IMR-90 (cell line): ENCODE data around the gene GNAI1. TPM values are rescaled to one million over a fixed set of nuclear protein-coding genes. Genes with fewer than 3 reads are reported as not detected.
A peak's percentile ranks its signal among the peaks of the same experiment; 100 is the strongest.

Source experiments
- ATAC-seq: fragments of 200-7000 bp; cut with Tn5 transposase; 2 replicates; pipeline ENCODE4 v1.9.1; 2020; ENCODE audit warnings: low read depth, mild to moderate bottlenecking, moderate library complexity
- BruUV-seq: library from RNA; stranded (reverse); fragments of 400-500 nt; replicated peaks from 2 replicates; lab custom pipeline; 2021; lab: Mats Ljungman, UMichigan
- CTCF ChIA-PET: fragments of 300-600 bp; formaldehyde crosslinking; extraction: SDS; loops from one replicate; lab custom pipeline; 2021; ENCODE audit warnings: antibody characterized with exemption; lab: Yijun Ruan, JAX
- POLR2A ChIA-PET: fragments of 300-600 bp; sonication (Branson Sonifier 250); formaldehyde crosslinking; loops from one replicate; lab custom pipeline; 2022; ENCODE audit warnings: antibody characterized with exemption; ENCODE audit not compliant: unreplicated experiment; lab: Charles Lee
- DNase-seq: peaks from one replicate; pipeline ENCODE4 v3.0.0; 2013
- H2AFZ ChIP-seq: replicated peaks from 2 replicates; pipeline ENCODE3; 2013; ENCODE audit warnings: low read length, mild to moderate bottlenecking; ENCODE audit not compliant: poor library complexity
- H2AK5ac ChIP-seq: 2 replicates; pipeline ENCODE4 v1.6.1; 2013; ENCODE audit warnings: low read depth, low read length, inconsistent platforms
- H2AK9ac ChIP-seq: replicated peaks from 2 replicates; pipeline ENCODE3; 2013; ENCODE audit warnings: mild to moderate bottlenecking, low read depth, low read length, moderate library complexity; ENCODE audit not compliant: poor library complexity
- H2BK120ac ChIP-seq: 2 replicates; pipeline ENCODE4 v1.6.1; 2013; ENCODE audit warnings: low read depth, low read length, inconsistent platforms
- H2BK15ac ChIP-seq: 3 replicates; pipeline ENCODE4 v1.6.1; 2013; ENCODE audit warnings: low read depth, low read length, inconsistent platforms
- H2BK20ac ChIP-seq: 2 replicates; pipeline ENCODE4 v1.6.1; 2013; ENCODE audit warnings: low read depth, mild to moderate bottlenecking, inconsistent platforms, low read length, moderate library complexity
- H2BK5ac ChIP-seq: 2 replicates; pipeline ENCODE4 v1.6.1; 2013; ENCODE audit warnings: mild to moderate bottlenecking, low read depth, low read length, inconsistent platforms; ENCODE audit not compliant: poor library complexity, severe bottlenecking
- H3K14ac ChIP-seq: replicated peaks from 2 replicates; pipeline ENCODE4 v1.6.1; 2013; ENCODE audit warnings: low read depth, low read length, inconsistent platforms
- H3K18ac ChIP-seq: 2 replicates; pipeline ENCODE4 v1.6.1; 2013; ENCODE audit warnings: low read depth, low read length, control low read depth
- H3K23ac ChIP-seq: 2 replicates; pipeline ENCODE4 v1.6.1; 2013; ENCODE audit warnings: low read depth, low read length, inconsistent platforms
- H3K27ac ChIP-seq: 2 replicates; pipeline ENCODE4 v1.5.1; 2013; ENCODE audit warnings: mild to moderate bottlenecking, control low read depth, low read length; ENCODE audit not compliant: insufficient read depth
- H3K27me3 ChIP-seq: 2 replicates; pipeline ENCODE4 v1.6.1; 2013; ENCODE audit warnings: low read length; ENCODE audit not compliant: control insufficient read depth, insufficient read depth
- H3K36me3 ChIP-seq: 2 replicates; pipeline ENCODE4 v1.6.1; 2013; ENCODE audit warnings: low read length, mixed read lengths; ENCODE audit not compliant: control insufficient read depth, insufficient read depth
- H3K4ac ChIP-seq: 2 replicates; pipeline ENCODE4 v1.6.1; 2013; ENCODE audit warnings: low read depth, low read length, inconsistent platforms
- H3K4me1 ChIP-seq: 2 replicates; pipeline ENCODE4 v1.6.1; 2013; ENCODE audit warnings: low read length, mixed read lengths; ENCODE audit not compliant: control insufficient read depth, insufficient read depth
- H3K4me2 ChIP-seq: 2 replicates; pipeline ENCODE4 v1.6.1; 2013; ENCODE audit warnings: low read depth, mild to moderate bottlenecking, control low read depth, low read length, moderate library complexity
- H3K4me3 ChIP-seq: 2 replicates; pipeline ENCODE4 v1.5.1; 2013; ENCODE audit warnings: low read depth, mild to moderate bottlenecking, control low read depth, low read length, moderate library complexity; ENCODE audit not compliant: insufficient read depth
- H3K56ac ChIP-seq: 2 replicates; pipeline ENCODE4 v1.6.1; 2013; ENCODE audit warnings: low read length, inconsistent platforms; ENCODE audit not compliant: insufficient read depth; ENCODE audit errors: extremely low read depth
- H3K79me1 ChIP-seq, 2 experiments: 2 replicates each; pipeline ENCODE4 v1.6.1; 2013; ENCODE audit warnings: low read length in 2 of 2, inconsistent platforms in 1 of 2, low read depth in 1 of 2
- H3K9ac ChIP-seq: 2 replicates; pipeline ENCODE4 v1.6.1; 2013; ENCODE audit warnings: low read depth, low read length, control low read depth
- H3K9me1 ChIP-seq: 2 replicates; pipeline ENCODE4 v1.6.1; 2013; ENCODE audit warnings: low read length, inconsistent platforms; ENCODE audit not compliant: insufficient read depth
- H3K9me3 ChIP-seq: 2 replicates; pipeline ENCODE4 v1.6.1; 2013; ENCODE audit warnings: low read length; ENCODE audit not compliant: control insufficient read depth, insufficient read depth
- H4K20me1 ChIP-seq: 2 replicates; pipeline ENCODE4 v1.6.1; 2013; ENCODE audit warnings: low read length, inconsistent platforms; ENCODE audit not compliant: insufficient read depth
- H4K5ac ChIP-seq: 2 replicates; pipeline ENCODE4 v1.6.1; 2013; ENCODE audit warnings: mild to moderate bottlenecking, low read depth, low read length, control low read depth
- H4K8ac ChIP-seq, 2 experiments: 2 replicates each; pipeline ENCODE4 v1.6.1; 2013; ENCODE audit warnings: low read depth in 2 of 2, low read length in 2 of 2, control low read depth in 1 of 2, inconsistent platforms in 1 of 2
- H4K91ac ChIP-seq: 2 replicates; pipeline ENCODE4 v1.6.1; 2013; ENCODE audit warnings: low read depth, low read length, inconsistent platforms; ENCODE audit not compliant: insufficient read depth
- BHLHE40 ChIP-seq: fragments of 150-350 bp; IDR thresholded peaks from 2 replicates; pipeline ENCODE4 v1.6.1; 2016; ENCODE audit warnings: mild to moderate bottlenecking, low read depth, low read length
- CEBPB ChIP-seq: IDR thresholded peaks from 2 replicates; pipeline ENCODE4 v1.6.1; 2012; ENCODE audit warnings: low read depth, low read length, improper control_type of control experiment
- ELK1 ChIP-seq: fragments of 150-350 bp; IDR thresholded peaks from 2 replicates; pipeline ENCODE4 v1.6.1; 2016; ENCODE audit warnings: low read depth, mild to moderate bottlenecking, low read length, moderate library complexity, borderline replicate concordance
- MAFK ChIP-seq: IDR thresholded peaks from 2 replicates; pipeline ENCODE4 v1.6.1; 2012; ENCODE audit warnings: low read depth, low read length, improper control_type of control experiment
- MAZ ChIP-seq: IDR thresholded peaks from 2 replicates; pipeline ENCODE4 v1.6.1; 2012; ENCODE audit warnings: low read depth, mild to moderate bottlenecking, low read length, improper control_type of control experiment, moderate library complexity, borderline replicate concordance
- MXI1 ChIP-seq: IDR thresholded peaks from 2 replicates; pipeline ENCODE4 v1.6.1; 2012; ENCODE audit warnings: low read depth, mild to moderate bottlenecking, low read length, moderate library complexity, borderline replicate concordance
- NFE2L2 ChIP-seq: fragments of 150-350 bp; IDR thresholded peaks from 2 replicates; pipeline ENCODE4 v1.6.1; 2016; ENCODE audit warnings: low read depth, mild to moderate bottlenecking, low read length
- SMC3 ChIP-seq: fragments of 150-350 bp; IDR thresholded peaks from 2 replicates; pipeline ENCODE4 v1.6.1; 2016; ENCODE audit warnings: low read depth, mild to moderate bottlenecking, antibody characterized with exemption, low read length, moderate library complexity
- USF2 ChIP-seq: fragments of 150-350 bp; IDR thresholded peaks from 2 replicates; pipeline ENCODE4 v1.6.1; 2017; ENCODE audit warnings: mild to moderate bottlenecking, antibody characterized with exemption, low read length, low read depth
- WGBS, 2 experiments: methylation state at CpG; one replicate each; pipeline versions ENCODE4 v1.1.5 to v1.1.7; 2013; ENCODE audit warnings: missing lambda C conversion rate in 2 of 2; ENCODE audit not compliant: insufficient read length in 1 of 2; ENCODE audit errors: extremely low coverage in 2 of 2; 5-methylcytosine and 5-hydroxymethylcytosine counted together
- dilution Hi-C: fragments of 300-500 bp; cut with HindIII; formaldehyde crosslinking; loops from one replicate; pipeline ENCODE4 v1.14.3; 2018; ENCODE audit warnings: low sequenced_read_pairs; ENCODE audit not compliant: unreplicated experiment
- in situ Hi-C: fragments of 300-500 bp; cut with MboI; formaldehyde crosslinking; loops from 3 replicates; pipeline ENCODE4 v1.14.3; 2019; ENCODE audit warnings: low sequenced_read_pairs, inconsistent platforms, mixed read lengths
- intact Hi-C: fragments of 100-400 bp; cut with micrococcal nuclease; formaldehyde crosslinking; loops from 2 replicates; pipeline ENCODE4 v1.10.0; 2022
- polyA plus RNA-seq, 3 experiments: library from polyadenylated mRNA; depleted of rRNA; stranded (reverse); fragments of >200 nt; gene quantifications; 2 replicates each; pipeline ENCODE4 v1.2.3, GENCODE V29; 2012; ENCODE audit warnings: low replicate concordance in 1 of 3
- total RNA-seq: library from RNA; depleted of rRNA; stranded (reverse); fragments of >200 nt; gene quantifications from 2 replicates; pipeline ENCODE4 v1.2.3, GENCODE V29; 2012

Gene GNAI1
- total and polyA plus RNA-seq, 2 of the 4 experiments (the other 2 are of a cell fraction), result 21.1 to 26.5 TPM

GRCh38 chr7:80100254-80100653 is 34.4 kb upstream of the GNAI1 start:
- Histone ChIP-seq H4K8ac (no peak overlapping the region), H2BK5ac (no peak overlapping the region), H3K36me3 (no peaks in the 10 kb centered on the region), H3K4me2 (no peak overlapping the region), H3K18ac (no peak overlapping the region), H3K23ac (no peak overlapping the region), H3K27me3 (no peaks in the 10 kb centered on the region), H3K4me1 (no peaks in the 10 kb centered on the region; the same call in 1 of the 2 replicates), H2AK9ac (no peak overlapping the region), H3K9me3 (no peaks in the 10 kb centered on the region), H2BK120ac (no peak overlapping the region), H3K56ac (no peak overlapping the region), H2BK15ac (no peak overlapping the region), H3K4ac (no peak overlapping the region), H3K9ac (no peak overlapping the region), H4K5ac (no peak overlapping the region), H3K14ac (no peak overlapping the region), H4K91ac (no peak overlapping the region), H2AK5ac (no peak overlapping the region), H2BK20ac (no peak overlapping the region), H2AFZ (no peak overlapping the region), H4K20me1 (no peaks in the 10 kb centered on the region), H3K4me3 (no peak overlapping the region), H3K79me1 (no peaks in the 10 kb centered on the region), H3K27ac (no peak overlapping the region), H3K9me1 (no peaks in the 10 kb centered on the region; the same call in 1 of the 2 replicates)
- ATAC-seq (no peak), DNase-seq (no peak)
- ChIA-PET POLR2A (no interaction called here), CTCF (interaction anchor here (0.5 to 0.6 kb wide), 2 partner anchors 30 to 1403 kb away, joined by 3 to 6 read pairs; no protein-coding TSS in a partner anchor)
- in situ Hi-C loops (no loop called here), dilution Hi-C loops (no loop called here), intact Hi-C loops (no loop called here)
- BruUV-seq, result no TSS peak
- TF ChIP-seq CEBPB, result no peak
- TF ChIP-seq ELK1, result no peak
- TF ChIP-seq BHLHE40, result no peak
- peak; percentile 92 for TF ChIP-seq MAFK
- TF ChIP-seq SMC3, result no peak
- TF ChIP-seq NFE2L2, result no peak
- TF ChIP-seq USF2, result no peak
- TF ChIP-seq MXI1, result no peak
- TF ChIP-seq MAZ, result no peak
- no CpG with 5 or more reads among the region's 4 CpGs for whole genome bisulfite sequencing, 2 experiments
